ENCODE results near the gene LONP2. TPM values are rescaled to one million over a fixed set of nuclear protein-coding genes. Genes with fewer than 3 reads are reported as not detected.

LONP2 gene
- total and polyA plus RNA-seq, 9 of the 15 experiments (the other 6 are each of a cell fraction or from before 2014, with no cell fraction given) = 8.1 to 41.2 (median 25.6) TPM

GRCh38 chr16:48385253-48386150, 141.4 kb downstream of the LONP2 start, which contains the start of gene SIAH1 (continued):
- TF ChIP-seq GTF3C2 (IDR thresholded peaks at IDR 0.05; ENCODE audit: borderline replicate concordance, extremely low read depth, insufficient read length) (no peak), ARID4B (CRISPR knock-in tag; IDR thresholded peaks at IDR 0.05) (no peak), ZNF444 (CRISPR knock-in tag; IDR thresholded peaks at IDR 0.05) (no peak), KDM1A (IDR thresholded peaks at IDR 0.05) (no peak), ARHGAP35 (IDR thresholded peaks at IDR 0.05; ENCODE audit: partially characterized antibody) (no peak), SAFB (IDR thresholded peaks at IDR 0.05; ENCODE audit: borderline replicate concordance, low read depth, low read length) (no peak), GABPB1 (CRISPR knock-in tag; IDR thresholded peaks at IDR 0.05) (peak; percentile 40; the same call in 1 of the 2 replicates), ZNF778 (CRISPR knock-in tag; IDR thresholded peaks at IDR 0.05) (no peak), NCOA4 (IDR thresholded peaks at IDR 0.05; ENCODE audit: partially characterized antibody) (no peak), ZFP36 (IDR thresholded peaks at IDR 0.05; ENCODE audit: low read depth, low read length, partially characterized antibody) (no peak), RFX1 (IDR thresholded peaks at IDR 0.05) (no peak), SRSF3 (IDR thresholded peaks at IDR 0.05; ENCODE audit: insufficient read depth, low read length) (no peak), RBM34 (IDR thresholded peaks at IDR 0.05; ENCODE audit: borderline replicate concordance, insufficient read depth, low read length) (no peak), ZNF282 (CRISPR knock-in tag; IDR thresholded peaks at IDR 0.05) (no peak)
